GM18867 (cell line): Measurements from ENCODE around the gene EXOC4.

Source experiments
- ATAC-seq: cut with Tn5 transposase; IDR thresholded peaks from one replicate; pipeline ENCODE4 v1.9.1; 2021; ENCODE audit warnings: mild to moderate bottlenecking, moderate library complexity; ENCODE audit not compliant: unreplicated experiment

Gene EXOC4

GRCh38 chr7:133358708-133359107 is 105.8 kb downstream of the EXOC4 start:
- no peak for ATAC-seq

- no peak for ATAC-seq
Measured at GRCh38 chr7:133359449-133359848, 106.6 kb downstream of the EXOC4 start.

- ATAC-seq: no peak
Measured at GRCh38 chr7:133360201-133360600, 107.3 kb downstream of the EXOC4 start.

- no peak for ATAC-seq
Measured at GRCh38 chr7:133361806-133362205, 108.9 kb downstream of the EXOC4 start.

- no peak for ATAC-seq
Measured at GRCh38 chr7:133364959-133365690, 112.2 kb downstream of the EXOC4 start.

- ATAC-seq: no peak
Measured at GRCh38 chr7:133365917-133366316, 113.0 kb downstream of the EXOC4 start.

- no peak for ATAC-seq
Measured at GRCh38 chr7:133367561-133367960, 114.7 kb downstream of the EXOC4 start.

- no peak for ATAC-seq
Measured at GRCh38 chr7:133369130-133369529, 116.3 kb downstream of the EXOC4 start.

GRCh38 chr7:133371616-133372015 is 118.7 kb downstream of the EXOC4 start:
- ATAC-seq: no peak

- ATAC-seq: no peak
Measured at GRCh38 chr7:133372337-133372736, 119.5 kb downstream of the EXOC4 start.

- no peak for ATAC-seq
Measured at GRCh38 chr7:133376514-133376913, 123.6 kb downstream of the EXOC4 start.

- no peak for ATAC-seq
Measured at GRCh38 chr7:133381965-133382364, 129.1 kb downstream of the EXOC4 start.

GRCh38 chr7:133382775-133383559 is 130.1 kb downstream of the EXOC4 start:
- ATAC-seq: no peak

GRCh38 chr7:133386205-133386604 is 133.3 kb downstream of the EXOC4 start:
- no peak for ATAC-seq

GRCh38 chr7:133389727-133390126 is 136.8 kb downstream of the EXOC4 start:
- no peak for ATAC-seq

- ATAC-seq: no peak
Measured at GRCh38 chr7:133391206-133391605, 138.3 kb downstream of the EXOC4 start.

- ATAC-seq: no peak
Measured at GRCh38 chr7:133394369-133394768, 141.5 kb downstream of the EXOC4 start.

GRCh38 chr7:133395551-133395950 is 142.7 kb downstream of the EXOC4 start:
- ATAC-seq: no peak

- ATAC-seq: no peak
Measured at GRCh38 chr7:133398506-133398905, 145.6 kb downstream of the EXOC4 start.

GRCh38 chr7:133401225-133401624 is 148.3 kb downstream of the EXOC4 start:
- ATAC-seq: no peak

GRCh38 chr7:133408212-133408611 is 155.3 kb downstream of the EXOC4 start:
- ATAC-seq: no peak

- ATAC-seq: no peak
Measured at GRCh38 chr7:133409421-133409820, 156.5 kb downstream of the EXOC4 start.
